Neural cell (in vitro differentiated cells): ENCODE results near the gene PIBF1.

ENCODE experiments used
- CTCF ChIP-seq: fragments of 450-650 bp; IDR thresholded peaks from 2 replicates; pipeline ENCODE4 v1.5.1; 2014; ENCODE audit warnings: antibody characterized with exemption, mild to moderate bottlenecking, moderate library complexity; ENCODE audit not compliant: poor library complexity, severe bottlenecking
- EP300 ChIP-seq: fragments of 450-650 bp; conservative IDR thresholded peaks from 2 replicates; pipeline ENCODE4 v1.6.1; 2014; ENCODE audit warnings: antibody characterized with exemption, mild to moderate bottlenecking, moderate library complexity; ENCODE audit not compliant: poor library complexity, severe bottlenecking
- EZH2 ChIP-seq: fragments of 200-600, 300-800 bp; shearing (Covaris generic), sonication (generic); IDR thresholded peaks from 2 replicates; pipeline ENCODE4 v1.6.1; 2014; ENCODE audit warnings: antibody characterized with exemption, low read length, borderline replicate concordance, mild to moderate bottlenecking; ENCODE audit not compliant: insufficient read depth, poor library complexity, severe bottlenecking
- MXI1 ChIP-seq: fragments of 450-650 bp; conservative IDR thresholded peaks from 2 replicates; pipeline ENCODE4 v1.6.1; 2014; ENCODE audit warnings: antibody characterized with exemption, mild to moderate bottlenecking; ENCODE audit not compliant: poor library complexity, severe bottlenecking
- POLR2AphosphoS5 ChIP-seq: IDR thresholded peaks from 2 replicates; pipeline ENCODE4 v1.6.1; 2012
- RAD21 ChIP-seq: fragments of 450-650 bp; conservative IDR thresholded peaks from 2 replicates; pipeline ENCODE4 v1.6.1; 2014; ENCODE audit warnings: antibody characterized with exemption, mild to moderate bottlenecking, moderate library complexity
- REST ChIP-seq: IDR thresholded peaks from 2 replicates; pipeline ENCODE4 v1.6.1; 2012; ENCODE audit warnings: borderline replicate concordance

- TF ChIP-seq MXI1 (no peak), EP300 (no peak), CTCF (no peak), RAD21 (no peak), REST (no peak), POLR2AphosphoS5 (no peak), EZH2 (no peak)
Measured at GRCh38 chr13:73038064-73038463, 256.1 kb downstream of the PIBF1 start.
